Fibroblast of lung (primary cell): ENCODE results near the gene CLPSL2.

Experiments
- EZH2 ChIP-seq: IDR thresholded peaks from 2 replicates; pipeline ENCODE4 v1.5.1; 2012; ENCODE audit warnings: low read length, control low read depth, mild to moderate bottlenecking; ENCODE audit errors: missing control alignments
- TF ChIP-seq, protein P1 (sequence below), 2 donors: IDR thresholded peaks in 1 of 2; conservative IDR thresholded peaks in 1 of 2; 1 replicate in 1 of 2; 2 replicates in 1 of 2; pipeline ENCODE4 v1.5.1; 2011 to 2012; ENCODE audit warnings: low read length in 2 of 2, control low read depth in 1 of 2, inconsistent platforms in 1 of 2, low read depth in 1 of 2, mild to moderate bottlenecking in 1 of 2

- TF ChIP-seq, protein P1, sequence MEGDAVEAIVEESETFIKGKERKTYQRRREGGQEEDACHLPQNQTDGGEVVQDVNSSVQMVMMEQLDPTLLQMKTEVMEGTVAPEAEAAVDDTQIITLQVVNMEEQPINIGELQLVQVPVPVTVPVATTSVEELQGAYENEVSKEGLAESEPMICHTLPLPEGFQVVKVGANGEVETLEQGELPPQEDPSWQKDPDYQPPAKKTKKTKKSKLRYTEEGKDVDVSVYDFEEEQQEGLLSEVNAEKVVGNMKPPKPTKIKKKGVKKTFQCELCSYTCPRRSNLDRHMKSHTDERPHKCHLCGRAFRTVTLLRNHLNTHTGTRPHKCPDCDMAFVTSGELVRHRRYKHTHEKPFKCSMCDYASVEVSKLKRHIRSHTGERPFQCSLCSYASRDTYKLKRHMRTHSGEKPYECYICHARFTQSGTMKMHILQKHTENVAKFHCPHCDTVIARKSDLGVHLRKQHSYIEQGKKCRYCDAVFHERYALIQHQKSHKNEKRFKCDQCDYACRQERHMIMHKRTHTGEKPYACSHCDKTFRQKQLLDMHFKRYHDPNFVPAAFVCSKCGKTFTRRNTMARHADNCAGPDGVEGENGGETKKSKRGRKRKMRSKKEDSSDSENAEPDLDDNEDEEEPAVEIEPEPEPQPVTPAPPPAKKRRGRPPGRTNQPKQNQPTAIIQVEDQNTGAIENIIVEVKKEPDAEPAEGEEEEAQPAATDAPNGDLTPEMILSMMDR (conservative IDR thresholded peaks at IDR 0.05 in 1 of 2, IDR thresholded peaks at IDR 0.05 in 1 of 2; ENCODE audit: low read depth in 1 of 2, low read length in 2 of 2) = no peak
- TF ChIP-seq EZH2 = no peak
Measured at GRCh38 chr6:35809809-35810208, 33.4 kb downstream of the CLPSL2 start.
